CD4-positive, alpha-beta T cell (primary cell): ENCODE results near the gene KCTD3. TPM values are rescaled to one million over a fixed set of nuclear protein-coding genes. Genes with fewer than 3 reads are reported as not detected.

Experiments used
- ATAC-seq: fragments of 200-7000 bp; cut with Tn5 transposase; one replicate; pipeline ENCODE4 v1.10.0; 2022; ENCODE audit warnings: mild to moderate bottlenecking; ENCODE audit not compliant: poor library complexity
- CTCF ChIA-PET: fragments of 350-600 bp; sonication (Branson Sonifier 250); formaldehyde crosslinking; loops from one replicate; lab custom pipeline; 2021; ENCODE audit warnings: antibody characterized with exemption, inconsistent platforms; lab: Charles Lee
- POLR2A ChIA-PET: fragments of 350-600 bp; sonication (Branson Sonifier 250); formaldehyde crosslinking; loops from one replicate; lab custom pipeline; 2021; ENCODE audit warnings: antibody characterized with exemption, inconsistent platforms; lab: Charles Lee
- DNase-seq, 14 experiments: peaks; one replicate each; pipeline ENCODE4 v3.0.0-alpha.2; 2013 to 2020; ENCODE audit warnings: mixed read lengths in 2 of 14
- H3K27ac ChIP-seq, 2 donors: one replicate each; pipeline versions ENCODE4 v1.5.1 to v1.7.0; 2013; ENCODE audit warnings: low read length in 2 of 2, low read depth in 1 of 2, mild to moderate bottlenecking in 1 of 2
- H3K27me3 ChIP-seq, 2 experiments: 1 replicate in 1 of 2; 2 replicates in 1 of 2; pipeline versions ENCODE4 v1.6.1 to v1.7.0; 2013; ENCODE audit warnings: low read length in 2 of 2, control low read depth in 1 of 2, mild to moderate bottlenecking in 1 of 2, moderate library complexity in 1 of 2; ENCODE audit not compliant: insufficient read depth in 2 of 2, control insufficient read depth in 1 of 2
- H3K36me3 ChIP-seq: one replicate; pipeline ENCODE4 v1.6.1; 2013; ENCODE audit warnings: low read length, control low read depth; ENCODE audit not compliant: insufficient read depth
- H3K4me1 ChIP-seq: one replicate; pipeline ENCODE4 v1.6.1; 2013; ENCODE audit warnings: low read length, control low read depth; ENCODE audit not compliant: insufficient read depth
- H3K4me3 ChIP-seq: one replicate; pipeline ENCODE4 v1.5.1; 2013; ENCODE audit warnings: mild to moderate bottlenecking, low read length, moderate library complexity
- H3K9me3 ChIP-seq, 2 experiments: 1 replicate in 1 of 2; 2 replicates in 1 of 2; pipeline versions ENCODE4 v1.6.1 to v1.7.0; 2013; ENCODE audit warnings: low read length in 2 of 2, mild to moderate bottlenecking in 2 of 2, control low read depth in 1 of 2, moderate library complexity in 1 of 2; ENCODE audit not compliant: control insufficient read depth in 1 of 2, insufficient read depth in 1 of 2
- H3K27ac Mint-ChIP-seq: one replicate; pipeline ENCODE4 v1.8.0; 2020; ENCODE audit warnings: mixed read lengths
- H3K27me3 Mint-ChIP-seq: one replicate; pipeline ENCODE4 v1.8.0; 2021; ENCODE audit warnings: mixed read lengths
- H3K36me3 Mint-ChIP-seq: one replicate; pipeline ENCODE4 v1.8.0; 2021; ENCODE audit warnings: low read depth, mixed read lengths
- H3K4me1 Mint-ChIP-seq: one replicate; pipeline ENCODE4 v1.8.0; 2021; ENCODE audit warnings: low read depth, mixed read lengths
- H3K4me3 Mint-ChIP-seq: one replicate; pipeline ENCODE4 v1.8.0; 2020; ENCODE audit warnings: mild to moderate bottlenecking, mixed read lengths
- H3K9me3 Mint-ChIP-seq: one replicate; pipeline ENCODE4 v1.8.0; 2020; ENCODE audit warnings: mixed read lengths
- intact Hi-C, 2 experiments: fragments of 100-400 bp; cut with DNase I in 1 of 2; cut with micrococcal nuclease in 1 of 2; formaldehyde crosslinking; loops; one replicate each; pipeline versions ENCODE4 v1.15.1 to v1.9.0; 2023 to 2025; cut with DNase I, micrococcal nuclease
- total RNA-seq, 174 experiments: library from RNA in 2 of 174; stranded (reverse) in 2 of 174; gene quantifications; one replicate each; pipeline ENCODE4 v1.2.3 and lab custom pipeline; 2021 to 2026
- TF ChIP-seq, protein P1 (sequence below): fragments of 200-600 bp; IDR thresholded peaks from one replicate; pipeline ENCODE4 v1.8.0; 2022; ENCODE audit warnings: antibody characterized with exemption, mild to moderate bottlenecking

KCTD3 gene
- total RNA-seq, 2 experiments from 2014 or later: 3.0 to 4.8 TPM

DNA sequence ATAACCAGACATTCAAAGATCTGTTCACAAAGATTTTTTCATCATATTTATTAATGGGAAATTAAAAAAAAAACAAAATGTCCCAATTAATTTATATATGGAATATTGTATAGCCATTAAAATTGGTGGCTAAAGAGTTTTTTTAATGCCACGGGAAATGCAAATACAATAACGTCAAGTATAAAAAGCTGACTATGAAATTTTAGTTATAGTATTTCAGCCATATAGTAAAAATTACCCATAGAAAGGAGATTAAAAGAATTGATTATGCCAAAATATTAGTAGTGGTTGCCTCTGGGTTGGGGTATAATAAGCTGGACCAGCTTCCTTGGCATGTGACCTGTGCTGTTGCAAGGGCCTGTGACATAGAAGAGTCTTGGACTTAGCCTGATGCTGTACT, 78.8 kb downstream of the KCTD3 start:
- Histone ChIP-seq H3K36me3 (no peaks in the 10 kb centered on the region), H3K9me3 (peaks cover 0 to 4% of the 10 kb centered on the region in 2 experiments), H3K27me3 (no peaks in the 10 kb centered on the region), H3K4me3 (no peak overlapping the region), H3K4me1 (no peaks in the 10 kb centered on the region), H3K27ac (no peak overlapping the region)
- Mint-ChIP-seq H3K4me3 (no peak overlapping the region), H3K9me3 (no peaks in the 10 kb centered on the region), H3K27me3 (peaks cover 8% of the 10 kb centered on the region), H3K27ac (no peak overlapping the region), H3K4me1 (no peaks in the 10 kb centered on the region), H3K36me3 (no peaks in the 10 kb centered on the region)
- TF ChIP-seq, protein P1, sequence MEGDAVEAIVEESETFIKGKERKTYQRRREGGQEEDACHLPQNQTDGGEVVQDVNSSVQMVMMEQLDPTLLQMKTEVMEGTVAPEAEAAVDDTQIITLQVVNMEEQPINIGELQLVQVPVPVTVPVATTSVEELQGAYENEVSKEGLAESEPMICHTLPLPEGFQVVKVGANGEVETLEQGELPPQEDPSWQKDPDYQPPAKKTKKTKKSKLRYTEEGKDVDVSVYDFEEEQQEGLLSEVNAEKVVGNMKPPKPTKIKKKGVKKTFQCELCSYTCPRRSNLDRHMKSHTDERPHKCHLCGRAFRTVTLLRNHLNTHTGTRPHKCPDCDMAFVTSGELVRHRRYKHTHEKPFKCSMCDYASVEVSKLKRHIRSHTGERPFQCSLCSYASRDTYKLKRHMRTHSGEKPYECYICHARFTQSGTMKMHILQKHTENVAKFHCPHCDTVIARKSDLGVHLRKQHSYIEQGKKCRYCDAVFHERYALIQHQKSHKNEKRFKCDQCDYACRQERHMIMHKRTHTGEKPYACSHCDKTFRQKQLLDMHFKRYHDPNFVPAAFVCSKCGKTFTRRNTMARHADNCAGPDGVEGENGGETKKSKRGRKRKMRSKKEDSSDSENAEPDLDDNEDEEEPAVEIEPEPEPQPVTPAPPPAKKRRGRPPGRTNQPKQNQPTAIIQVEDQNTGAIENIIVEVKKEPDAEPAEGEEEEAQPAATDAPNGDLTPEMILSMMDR: no peak
- DNase-seq (no peak), ATAC-seq (no peak)
- ChIA-PET POLR2A (no interaction called here), CTCF (no interaction called here)
- intact Hi-C loops: no loop called here

DNA sequence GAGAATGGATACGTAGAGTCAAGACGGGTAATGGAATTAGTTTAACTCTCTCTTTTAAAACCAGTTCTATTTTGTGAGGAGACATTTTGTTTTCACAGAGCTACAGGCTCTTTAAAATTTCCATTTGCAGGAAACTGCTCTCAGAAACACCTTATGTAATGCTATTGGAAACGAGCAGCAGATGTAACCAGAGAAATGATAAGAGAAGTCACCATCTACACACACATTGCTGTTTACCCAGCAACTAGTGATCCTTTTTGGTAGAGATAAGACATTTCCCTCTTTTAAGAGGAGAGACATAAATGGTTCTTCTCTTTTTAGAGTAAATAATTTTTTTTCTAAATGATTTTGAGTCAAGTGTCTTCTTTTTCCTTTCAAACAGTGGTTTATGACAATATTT, 80.6 kb downstream of the KCTD3 start:
- CTCF ChIA-PET: no interaction called here
- intact Hi-C loops: no loop called here

DNA sequence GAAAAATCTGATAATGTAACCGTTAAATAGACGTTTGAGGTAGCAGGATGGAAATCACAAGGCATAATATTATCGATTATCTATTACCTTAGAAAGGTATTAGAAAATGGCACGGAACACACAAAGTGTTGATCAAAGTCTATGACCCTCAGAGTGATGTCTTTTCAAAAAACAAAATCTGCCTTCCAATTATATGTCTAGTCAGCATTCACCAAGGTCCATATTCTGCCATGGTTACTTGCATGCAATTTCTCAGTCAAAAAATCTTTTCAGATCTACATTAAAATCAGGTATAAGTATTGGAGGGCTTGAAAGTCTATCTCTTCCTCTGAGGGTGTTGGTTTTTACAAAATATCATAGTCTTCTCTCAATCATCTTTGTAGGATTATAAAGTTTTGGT, 81.9 kb downstream of the KCTD3 start:
- Histone ChIP-seq H3K4me1 (no peaks in the 10 kb centered on the region), H3K27me3 (no peaks in the 10 kb centered on the region), H3K27ac (no peak overlapping the region), H3K36me3 (no peaks in the 10 kb centered on the region), H3K9me3 (peaks cover 0 to 4% of the 10 kb centered on the region in 2 experiments), H3K4me3 (no peak overlapping the region)
- TF ChIP-seq, protein P1: no peak
- DNase-seq: no peak
- ChIA-PET POLR2A (no interaction called here), CTCF (no interaction called here)
- intact Hi-C loops: no loop called here
- H3K4me1 Mint-ChIP-seq: no peaks in the 10 kb centered on the region
- peaks cover 8% of the 10 kb centered on the region for H3K27me3 Mint-ChIP-seq
- no peaks in the 10 kb centered on the region for H3K36me3 Mint-ChIP-seq
- no peak overlapping the region for H3K27ac Mint-ChIP-seq
- no peaks in the 10 kb centered on the region for H3K9me3 Mint-ChIP-seq
- H3K4me3 Mint-ChIP-seq: no peak overlapping the region
- ATAC-seq: no peak

More for the DNA sequence above, 80.6 kb downstream of the KCTD3 start:
- Mint-ChIP-seq H3K27me3 (peaks cover 8% of the 10 kb centered on the region), H3K4me3 (no peak overlapping the region), H3K36me3 (no peaks in the 10 kb centered on the region), H3K27ac (no peak overlapping the region), H3K9me3 (no peaks in the 10 kb centered on the region), H3K4me1 (no peaks in the 10 kb centered on the region)
- TF ChIP-seq, protein P1: no peak
- Histone ChIP-seq H3K36me3 (no peaks in the 10 kb centered on the region), H3K27ac (no peak overlapping the region), H3K27me3 (no peaks in the 10 kb centered on the region), H3K4me1 (no peaks in the 10 kb centered on the region), H3K4me3 (no peak overlapping the region), H3K9me3 (peaks cover 0 to 4% of the 10 kb centered on the region in 2 experiments)
- no peak for ATAC-seq
- POLR2A ChIA-PET: no interaction called here
- no peak for DNase-seq
